B cell (primary cell): Measurements from ENCODE around the gene SPATA6L. TPM values are rescaled to one million over a fixed set of nuclear protein-coding genes. Genes with fewer than 3 reads are reported as not detected.

Experiments used
- ATAC-seq: fragments of 200-7000 bp; cut with Tn5 transposase; one replicate; pipeline ENCODE4 v1.10.0; 2021; ENCODE audit warnings: low read depth, mild to moderate bottlenecking, moderate number of reproducible peaks, moderate library complexity
- CTCF ChIA-PET: fragments of 350-600 bp; sonication (Branson Sonifier 250); formaldehyde crosslinking; loops from one replicate; lab custom pipeline; 2021; ENCODE audit warnings: antibody characterized with exemption, inconsistent platforms; lab: Charles Lee
- POLR2A ChIA-PET: fragments of 350-600 bp; sonication (Branson Sonifier 250); formaldehyde crosslinking; loops from one replicate; lab custom pipeline; 2021; ENCODE audit warnings: antibody characterized with exemption; lab: Charles Lee
- DNase-seq: peaks from one replicate; pipeline ENCODE4 v3.0.0; 2013
- H2AFZ ChIP-seq: 2 replicates; pipeline ENCODE4 v1.6.1; 2012; ENCODE audit warnings: mild to moderate bottlenecking, low read depth, low read length; ENCODE audit not compliant: insufficient read depth, poor library complexity, severe bottlenecking
- H3K27ac ChIP-seq, 2 donors: 1 replicate in 1 of 2; 2 replicates in 1 of 2; pipeline ENCODE4 v1.5.1; 2012 to 2013; ENCODE audit warnings: low read length in 2 of 2, mild to moderate bottlenecking in 2 of 2, moderate library complexity in 1 of 2
- H3K27me3 ChIP-seq, 4 experiments: fragments of 200-600 bp in 1 of 4; sonication (generic) in 1 of 4; replicated peaks in 1 of 4; 1 replicate in 2 of 4; 2 replicates in 2 of 4; pipeline versions ENCODE4 v1.6.1 to v1.7.0; 2013 to 2016; ENCODE audit warnings: low read length in 3 of 4, mild to moderate bottlenecking in 2 of 4, mixed read lengths in 1 of 4, moderate library complexity in 1 of 4; ENCODE audit not compliant: insufficient read depth in 4 of 4, control insufficient read depth in 3 of 4; ENCODE audit errors: control extremely low read depth in 1 of 4
- H3K36me3 ChIP-seq, 2 experiments: replicated peaks in 1 of 2; 1 replicate in 1 of 2; 2 replicates in 1 of 2; pipeline versions ENCODE4 v1.6.1 to v1.7.1; 2013; ENCODE audit warnings: low read length in 1 of 2; ENCODE audit not compliant: insufficient read depth in 2 of 2, control insufficient read depth in 1 of 2; ENCODE audit errors: control extremely low read depth in 1 of 2, extremely low read depth in 1 of 2
- H3K4me1 ChIP-seq, 2 donors: fragments of 200-600 bp in 1 of 2; sonication (generic) in 1 of 2; 1 replicate in 1 of 2; 2 replicates in 1 of 2; pipeline versions ENCODE4 v1.5.1 to v1.6.1; 2013 to 2017; ENCODE audit warnings: low read length in 2 of 2; ENCODE audit not compliant: control insufficient read depth in 2 of 2, insufficient read depth in 2 of 2
- H3K4me2 ChIP-seq: replicated peaks from 2 replicates; pipeline ENCODE3; 2012; ENCODE audit warnings: mild to moderate bottlenecking, low read depth, low read length; ENCODE audit not compliant: poor library complexity, severe bottlenecking
- H3K4me3 ChIP-seq, 5 experiments: fragments of 200-600 bp in 1 of 5; sonication (generic) in 1 of 5; 1 replicate in 3 of 5; 2 replicates in 2 of 5; pipeline versions ENCODE4 v1.5.1 to v1.7.0; 2011 to 2016; ENCODE audit warnings: low read length in 4 of 5, mild to moderate bottlenecking in 4 of 5, low read depth in 2 of 5, control low read depth in 1 of 5, moderate library complexity in 1 of 5; ENCODE audit not compliant: insufficient read depth in 1 of 5; ENCODE audit errors: control extremely low read depth in 1 of 5, extremely low read depth in 1 of 5
- H3K79me2 ChIP-seq: fragments of 200-600 bp; sonication (generic); one replicate; pipeline ENCODE4 v1.6.0; 2016; ENCODE audit warnings: low read length; ENCODE audit not compliant: control insufficient read depth, insufficient read depth
- H3K9ac ChIP-seq: fragments of 200-600 bp; sonication (generic); 2 replicates; pipeline ENCODE4 v1.6.1; 2017; ENCODE audit warnings: mild to moderate bottlenecking, low read length, moderate library complexity
- H3K9me3 ChIP-seq, 3 donors: one replicate each; pipeline versions ENCODE4 v1.6.1 to v1.7.1; 2013; ENCODE audit warnings: low read length in 2 of 3; ENCODE audit not compliant: control insufficient read depth in 2 of 3, insufficient read depth in 1 of 3; ENCODE audit errors: control extremely low read depth in 1 of 3
- H4K20me1 ChIP-seq: 2 replicates; pipeline ENCODE4 v1.6.0; 2012; ENCODE audit warnings: mild to moderate bottlenecking, low read length; ENCODE audit not compliant: insufficient read depth, control insufficient read depth, poor library complexity, severe bottlenecking
- H3K27ac Mint-ChIP-seq: one replicate; pipeline ENCODE4 v1.8.0; 2021; ENCODE audit warnings: mixed read lengths
- H3K27me3 Mint-ChIP-seq: one replicate; pipeline ENCODE4 v1.8.0; 2021; ENCODE audit warnings: mixed read lengths
- H3K4me1 Mint-ChIP-seq: one replicate; pipeline ENCODE4 v1.8.0; 2021; ENCODE audit warnings: mixed read lengths
- H3K4me3 Mint-ChIP-seq: one replicate; pipeline ENCODE4 v1.8.0; 2021; ENCODE audit warnings: mixed read lengths
- H3K9me3 Mint-ChIP-seq: one replicate; pipeline ENCODE4 v1.8.0; 2022; ENCODE audit warnings: mixed read lengths; ENCODE audit not compliant: insufficient read depth
- EZH2 ChIP-seq: IDR thresholded peaks from 2 replicates; pipeline ENCODE4 v1.6.1; 2012; ENCODE audit warnings: borderline replicate concordance, low read depth, mild to moderate bottlenecking, moderate library complexity, low read length; ENCODE audit not compliant: insufficient read depth, poor library complexity, severe bottlenecking
- WGBS: methylation state at CpG from one replicate; pipeline ENCODE4 v1.1.5; 2013; ENCODE audit warnings: missing lambda C conversion rate; ENCODE audit not compliant: insufficient coverage; 5-methylcytosine and 5-hydroxymethylcytosine counted together
- intact Hi-C: fragments of 100-400 bp; cut with micrococcal nuclease; formaldehyde crosslinking; loops from one replicate; pipeline ENCODE4 v1.10.0; 2022
- polyA plus RNA-seq: library from polyadenylated mRNA; depleted of rRNA; stranded (reverse); fragments of >200 nt; gene quantifications from 2 replicates; pipeline ENCODE4 v1.2.3, GENCODE V29; 2012
- total RNA-seq, 2 donors: library from RNA; stranded (reverse); fragments of 120-200 nt in 1 of 2; gene quantifications; 1 replicate in 1 of 2; 2 replicates in 1 of 2; pipeline versions ENCODE4 v1.2.3 to v1.2.4, GENCODE V29; 2013 to 2022
- TF ChIP-seq, protein P1 (sequence below): fragments of 200-600 bp; IDR thresholded peaks from one replicate; pipeline ENCODE4 v1.8.0; 2022; ENCODE audit warnings: antibody characterized with exemption, mild to moderate bottlenecking

The SPATA6L gene
- total and polyA plus RNA-seq, 2 donors (not counting 1 experiment from before 2014, with no cell fraction given) = 0.09 to 1.2 TPM

DNA sequence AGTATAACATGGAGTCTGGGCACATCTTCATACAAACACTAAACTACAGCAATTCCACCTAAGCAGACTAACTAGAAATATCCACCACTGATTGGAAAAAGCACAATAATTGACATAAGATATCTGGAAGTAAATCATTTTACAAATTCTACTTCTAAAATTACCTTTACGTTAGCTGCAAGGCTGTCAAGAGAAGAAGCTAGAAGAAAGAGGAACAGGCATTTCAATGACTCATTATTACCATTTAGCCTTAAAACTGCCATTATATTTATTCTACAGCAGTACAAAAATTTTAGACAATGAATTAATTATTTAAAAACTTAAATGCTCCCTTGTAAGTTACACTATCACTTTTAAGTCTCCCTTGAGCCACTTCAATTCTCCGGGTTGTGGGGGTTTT is 47.6 kb downstream of the SPATA6L start:
- H3K4me2 ChIP-seq = no peak overlapping the region
- Mint-ChIP-seq H3K27me3 (no peaks in the 10 kb centered on the region), H3K9me3 (no peaks in the 10 kb centered on the region), H3K4me1 (no peaks in the 10 kb centered on the region), H3K27ac (no peak overlapping the region), H3K4me3 (no peak overlapping the region)
- H3K4me3 ChIP-seq = no peak overlapping the region
- no peaks in the 10 kb centered on the region for H3K4me1 ChIP-seq
- ChIA-PET POLR2A (no interaction called here), CTCF (no interaction called here)
- H3K9me3 ChIP-seq = no peaks in the 10 kb centered on the region
- TF ChIP-seq, protein P1, sequence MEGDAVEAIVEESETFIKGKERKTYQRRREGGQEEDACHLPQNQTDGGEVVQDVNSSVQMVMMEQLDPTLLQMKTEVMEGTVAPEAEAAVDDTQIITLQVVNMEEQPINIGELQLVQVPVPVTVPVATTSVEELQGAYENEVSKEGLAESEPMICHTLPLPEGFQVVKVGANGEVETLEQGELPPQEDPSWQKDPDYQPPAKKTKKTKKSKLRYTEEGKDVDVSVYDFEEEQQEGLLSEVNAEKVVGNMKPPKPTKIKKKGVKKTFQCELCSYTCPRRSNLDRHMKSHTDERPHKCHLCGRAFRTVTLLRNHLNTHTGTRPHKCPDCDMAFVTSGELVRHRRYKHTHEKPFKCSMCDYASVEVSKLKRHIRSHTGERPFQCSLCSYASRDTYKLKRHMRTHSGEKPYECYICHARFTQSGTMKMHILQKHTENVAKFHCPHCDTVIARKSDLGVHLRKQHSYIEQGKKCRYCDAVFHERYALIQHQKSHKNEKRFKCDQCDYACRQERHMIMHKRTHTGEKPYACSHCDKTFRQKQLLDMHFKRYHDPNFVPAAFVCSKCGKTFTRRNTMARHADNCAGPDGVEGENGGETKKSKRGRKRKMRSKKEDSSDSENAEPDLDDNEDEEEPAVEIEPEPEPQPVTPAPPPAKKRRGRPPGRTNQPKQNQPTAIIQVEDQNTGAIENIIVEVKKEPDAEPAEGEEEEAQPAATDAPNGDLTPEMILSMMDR = no peak
- TF ChIP-seq EZH2 = no peak
- no peak overlapping the region for H3K9ac ChIP-seq
- no peaks in the 10 kb centered on the region for H3K79me2 ChIP-seq
- H3K36me3 ChIP-seq = no peaks in the 10 kb centered on the region
- H3K27me3 ChIP-seq = no peaks in the 10 kb centered on the region
- DNase-seq (no peak), ATAC-seq (no peak)
- H3K27ac ChIP-seq = no peak overlapping the region
- intact Hi-C loops = no loop called here
- whole genome bisulfite sequencing = no CpG with 5 or more reads among the region's 2 CpGs
- no peak overlapping the region for H2AFZ ChIP-seq
- H4K20me1 ChIP-seq = no peaks in the 10 kb centered on the region

DNA sequence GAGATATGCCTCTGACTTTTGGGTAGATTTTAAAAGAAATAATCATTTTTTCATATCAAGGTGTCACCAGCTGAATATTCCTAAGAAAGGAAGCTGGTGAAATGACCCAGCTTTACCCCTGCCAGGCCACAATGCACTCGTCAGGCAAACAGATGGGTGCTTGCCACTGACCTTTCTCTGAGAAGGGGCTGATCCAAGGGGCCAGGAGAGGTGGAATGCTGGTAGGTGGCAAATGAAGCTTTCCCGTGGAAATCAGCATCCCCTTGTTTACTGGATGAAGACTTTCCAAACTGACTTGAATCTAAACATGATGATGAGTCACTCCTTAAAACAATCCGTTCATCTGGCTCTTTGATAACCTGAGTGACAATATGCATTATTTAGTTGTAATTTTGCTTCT is 48.5 kb downstream of the SPATA6L start:
- Histone ChIP-seq H4K20me1 (no peaks in the 10 kb centered on the region), H3K4me2 (no peak overlapping the region), H3K4me3 (no peak overlapping the region), H3K79me2 (no peaks in the 10 kb centered on the region), H3K27me3 (no peaks in the 10 kb centered on the region), H3K9me3 (no peaks in the 10 kb centered on the region), H3K27ac (no peak overlapping the region), H3K9ac (no peak overlapping the region), H3K36me3 (no peaks in the 10 kb centered on the region), H3K4me1 (no peaks in the 10 kb centered on the region), H2AFZ (no peak overlapping the region)
- intact Hi-C loops = no loop called here
- ChIA-PET CTCF (no interaction called here), POLR2A (no interaction called here)
- Mint-ChIP-seq H3K4me1 (no peaks in the 10 kb centered on the region), H3K4me3 (no peak overlapping the region), H3K27ac (no peak overlapping the region), H3K27me3 (no peaks in the 10 kb centered on the region), H3K9me3 (no peaks in the 10 kb centered on the region)
- TF ChIP-seq EZH2 = no peak
- TF ChIP-seq, protein P1 = no peak
- no peak for DNase-seq
- WGBS = 80% methylated on average over 2 of the region's 3 CpGs
- ATAC-seq = no peak
